ENCODE results near the gene RGS12.

Gene RGS12

GRCh38 chr4:3329887-3330286 lies 37.1 kb downstream of the RGS12 start:
- no peaks in the 10 kb centered on the region for H3K4me1 ChIP-seq
- H3K4me3 ChIP-seq, result no peak overlapping the region
- no peaks in the 10 kb centered on the region for H3K9me3 ChIP-seq

GRCh38 chr4:3330707-3331106 lies 37.9 kb downstream of the RGS12 start:
- Histone ChIP-seq H3K4me1 (peaks cover 0 to 1% (median 0%) of the 10 kb centered on the region in 4 donors), H3K27ac (no peak overlapping the region), H3K27me3 (no peaks in the 10 kb centered on the region), H3K4me3 (no peak overlapping the region), H3K9me3 (no peaks in the 10 kb centered on the region), H3K36me3 (no peaks in the 10 kb centered on the region)
- intact Hi-C loops (cut with DNase I; ENCODE audit: low total_unique reads), result no loop called here
- no peak for TF ChIP-seq CTCF (IDR thresholded peaks at IDR 0.05)
- DNase-seq, result no peak

More at GRCh38 chr4:3329887-3330286, 37.1 kb downstream of the RGS12 start:
- Histone ChIP-seq H3K27me3 (no peaks in the 10 kb centered on the region), H3K27ac (no peak overlapping the region), H3K36me3 (no peaks in the 10 kb centered on the region)
- DNase-seq, result no peak
- no peak for TF ChIP-seq CTCF (IDR thresholded peaks at IDR 0.05)
- intact Hi-C loops (cut with DNase I; ENCODE audit: low total_unique reads), result loop anchor here (10.0 kb wide), 1 partner anchor 465 kb away; no protein-coding TSS in a partner anchor

GRCh38 chr4:3331511-3332394 lies 38.9 kb downstream of the RGS12 start:
- Histone ChIP-seq H3K36me3 (no peaks in the 10 kb centered on the region), H3K27ac (no peak overlapping the region), H3K4me3 (no peak overlapping the region), H3K4me1 (peaks cover 0 to 11% (median 0%) of the 10 kb centered on the region in 4 donors), H3K27me3 (no peaks in the 10 kb centered on the region), H3K9me3 (no peaks in the 10 kb centered on the region)
- DNase-seq, result no peak
- intact Hi-C loops (cut with DNase I; ENCODE audit: low total_unique reads), result no loop called here
- no peak for TF ChIP-seq CTCF (IDR thresholded peaks at IDR 0.05)

GRCh38 chr4:3332498-3332897 lies 39.7 kb downstream of the RGS12 start:
- no peaks in the 10 kb centered on the region for H3K36me3 ChIP-seq
- no peak overlapping the region for H3K27ac ChIP-seq
- TF ChIP-seq CTCF (IDR thresholded peaks at IDR 0.05), result no peak
- H3K4me1 ChIP-seq, result peaks cover 0 to 11% (median 0%) of the 10 kb centered on the region in 4 donors
- no peaks in the 10 kb centered on the region for H3K9me3 ChIP-seq
- intact Hi-C loops (cut with DNase I; ENCODE audit: low total_unique reads), result no loop called here
- no peak for DNase-seq
- H3K27me3 ChIP-seq, result no peaks in the 10 kb centered on the region
- H3K4me3 ChIP-seq, result no peak overlapping the region

GRCh38 chr4:3334316-3334715 lies 41.5 kb downstream of the RGS12 start:
- Histone ChIP-seq H3K4me1 (peaks cover 0 to 11% (median 0%) of the 10 kb centered on the region in 4 donors), H3K27ac (no peak overlapping the region), H3K9me3 (no peaks in the 10 kb centered on the region), H3K4me3 (no peak overlapping the region), H3K36me3 (no peaks in the 10 kb centered on the region), H3K27me3 (no peaks in the 10 kb centered on the region)
- DNase-seq, result no peak
- TF ChIP-seq CTCF (IDR thresholded peaks at IDR 0.05), result no peak
- intact Hi-C loops (cut with DNase I; ENCODE audit: low total_unique reads), result no loop called here

All from tibial artery (tissue), 4 donors.